GM19397 (cell line): ENCODE results near the gene OR2M2.

Experiments used
- ATAC-seq: cut with Tn5 transposase; IDR thresholded peaks from one replicate; pipeline ENCODE4 v1.9.1; 2021; ENCODE audit warnings: mild to moderate bottlenecking, moderate library complexity; ENCODE audit not compliant: unreplicated experiment

OR2M2 gene

DNA sequence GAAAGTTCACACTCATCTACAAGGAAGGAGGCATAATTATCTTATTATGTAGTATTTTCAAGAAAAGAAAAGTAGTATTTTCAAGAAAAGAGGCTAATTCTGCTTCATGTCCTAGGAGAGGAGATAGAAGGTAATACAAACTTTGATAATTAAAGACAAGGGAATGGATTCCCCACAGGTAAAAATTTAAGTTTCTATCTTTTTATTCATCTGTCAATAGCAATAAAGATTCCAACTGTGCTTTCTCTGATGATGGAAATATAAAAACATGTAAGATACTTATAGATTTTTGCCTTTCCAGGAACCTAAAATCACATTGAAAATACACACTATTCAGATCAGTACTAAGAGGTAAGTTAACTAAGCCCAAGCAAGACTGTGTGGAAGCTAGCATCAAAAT, at the start of gene OR2M2:
TSS of gene OR2M2 (plus strand) at position 301 of the 400 bp plus-strand sequence. CDS start 5,165 bp downstream, outside the sequence.
- ATAC-seq: no peak

- no peak for ATAC-seq
These were observed 47.0 kb upstream of the OR2M2 start for GRCh38 chr1:248127653-248128052.

GRCh38 chr1:248136811-248137210, 37.8 kb upstream of the OR2M2 start:
- no peak for ATAC-seq

DNA sequence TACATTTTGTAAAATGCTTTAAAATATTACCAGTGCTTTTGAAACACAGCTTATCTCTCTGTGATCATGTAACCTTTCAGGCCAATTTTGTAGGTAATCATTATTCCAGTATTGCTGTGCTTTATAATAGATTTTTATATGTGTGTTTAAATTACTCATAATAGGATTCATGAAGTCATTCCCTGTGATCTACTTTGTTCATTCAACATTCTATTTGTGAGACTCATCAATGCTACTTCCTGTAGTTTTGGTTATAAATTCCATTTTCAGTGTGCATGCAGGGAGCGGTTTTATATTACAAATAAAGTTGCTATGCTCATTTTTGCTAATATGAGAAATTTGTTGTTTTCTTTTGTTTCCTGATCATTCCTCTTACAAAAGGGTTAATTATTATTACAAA, 33.8 kb upstream of the OR2M2 start:
- ATAC-seq: no peak

GRCh38 chr1:248143311-248143710, 31.3 kb upstream of the OR2M2 start:
- no peak for ATAC-seq

DNA sequence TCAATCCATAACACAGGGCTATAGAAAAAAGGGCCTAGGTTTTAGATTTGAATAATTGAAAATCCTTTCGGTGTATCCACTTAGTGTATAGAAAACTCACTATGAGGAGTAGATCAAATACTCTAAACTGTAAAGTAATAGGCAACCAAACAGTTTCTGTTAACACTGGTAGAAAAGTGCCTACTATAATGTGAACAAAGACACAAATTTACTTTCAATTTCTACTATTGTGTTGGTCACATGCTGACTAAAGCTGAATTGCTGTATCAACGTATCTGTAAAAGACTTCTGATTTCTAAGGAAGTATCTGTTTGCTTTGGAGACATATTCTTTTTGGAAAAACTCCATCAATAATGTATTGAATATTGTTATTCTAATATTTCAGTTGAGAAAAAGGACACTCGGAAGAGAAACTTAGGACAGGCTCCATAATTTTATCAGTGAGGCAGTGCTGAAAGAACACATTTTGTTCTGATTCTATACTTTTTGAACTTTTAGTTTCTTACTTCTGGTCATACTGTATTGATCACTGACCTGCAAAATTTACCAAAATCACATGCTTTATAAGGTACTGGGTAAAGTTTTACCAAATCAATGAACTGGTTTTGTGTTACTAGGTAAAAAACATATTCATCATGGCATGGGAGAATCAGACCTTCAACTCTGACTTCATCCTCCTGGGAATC, 30.0 kb upstream of the OR2M2 start, which contains the start of gene OR2M5:
TSS of gene OR2M5 (plus strand) at position 636 of the 686 bp plus-strand sequence. CDS start at position 636, 0 bp downstream.
- ATAC-seq: no peak

DNA sequence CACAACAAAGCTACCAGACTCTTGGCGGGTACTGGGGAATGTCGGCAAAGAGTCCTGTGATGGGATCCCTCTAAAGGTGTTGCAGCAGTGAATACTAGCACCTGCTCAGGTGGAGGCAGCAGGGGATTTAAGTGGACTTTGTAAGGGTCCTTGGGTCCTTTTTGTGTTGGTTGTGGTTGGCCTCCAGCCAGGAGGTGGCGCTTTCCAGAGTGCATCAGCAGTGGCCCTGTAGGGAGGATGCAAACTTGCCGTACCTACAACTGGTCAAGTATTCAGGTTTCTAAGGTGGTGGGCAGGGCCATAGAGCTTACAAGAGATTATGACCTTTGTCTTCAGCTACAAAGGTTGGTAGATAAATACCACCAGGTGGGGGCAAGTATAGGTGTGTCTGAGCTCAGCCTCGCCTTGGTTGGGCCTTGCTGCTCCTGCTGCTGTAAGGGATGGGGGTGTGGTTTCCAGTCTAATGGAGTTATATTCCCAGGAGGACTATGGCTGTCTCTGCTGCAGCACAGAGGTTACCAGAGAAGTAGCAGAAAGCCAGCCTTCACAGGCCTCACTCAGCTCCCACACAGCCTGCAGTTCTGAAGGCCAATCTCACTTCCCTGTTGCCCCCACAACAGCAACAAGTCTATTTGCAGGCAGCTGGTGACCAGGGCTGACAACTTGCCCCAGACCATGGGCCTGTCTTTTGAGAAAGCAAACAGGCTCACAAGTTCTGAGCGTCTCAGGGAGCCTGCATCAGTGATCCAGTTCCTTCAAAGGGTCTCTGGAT, 22.4 kb upstream of the OR2M2 start:
- ATAC-seq: no peak

DNA sequence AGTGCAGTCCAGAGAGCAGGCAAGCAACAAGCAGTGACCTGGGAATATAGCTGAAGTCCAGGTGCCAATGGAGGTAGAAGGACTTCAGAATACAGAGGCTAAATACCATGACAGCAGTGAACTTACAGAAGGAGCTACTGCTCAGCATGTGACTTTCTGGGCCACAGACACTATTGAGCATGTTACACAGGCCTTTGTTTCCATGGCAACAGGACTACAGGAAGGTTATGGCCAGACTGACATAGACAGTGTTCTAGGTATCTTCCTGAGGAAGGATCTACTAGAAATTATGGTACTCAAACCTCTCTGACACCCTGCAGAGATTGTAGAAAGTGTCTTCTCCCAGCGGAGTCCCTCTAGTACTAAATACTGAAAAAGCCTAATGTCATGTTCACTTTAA, 18.7 kb upstream of the OR2M2 start:
- ATAC-seq: no peak

DNA sequence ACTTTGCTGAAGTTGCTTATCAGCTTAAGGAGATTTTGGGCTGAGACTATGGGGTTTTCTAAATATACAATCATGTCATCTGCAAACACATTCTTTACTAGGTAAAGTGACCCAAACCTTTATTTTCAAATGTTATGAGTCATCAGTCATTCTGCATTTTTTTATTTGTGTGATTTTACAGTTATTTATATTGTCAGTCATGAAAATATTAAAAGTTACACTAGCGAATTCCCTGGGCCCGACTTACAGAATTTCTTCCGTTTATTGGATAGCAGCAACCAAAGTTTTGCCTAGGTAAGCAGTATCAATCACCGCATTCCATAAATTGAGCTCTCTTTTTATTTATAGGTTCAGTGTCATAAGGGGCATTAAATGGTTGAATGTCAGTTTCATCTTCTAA, 15.9 kb upstream of the OR2M2 start:
- ATAC-seq: no peak

DNA sequence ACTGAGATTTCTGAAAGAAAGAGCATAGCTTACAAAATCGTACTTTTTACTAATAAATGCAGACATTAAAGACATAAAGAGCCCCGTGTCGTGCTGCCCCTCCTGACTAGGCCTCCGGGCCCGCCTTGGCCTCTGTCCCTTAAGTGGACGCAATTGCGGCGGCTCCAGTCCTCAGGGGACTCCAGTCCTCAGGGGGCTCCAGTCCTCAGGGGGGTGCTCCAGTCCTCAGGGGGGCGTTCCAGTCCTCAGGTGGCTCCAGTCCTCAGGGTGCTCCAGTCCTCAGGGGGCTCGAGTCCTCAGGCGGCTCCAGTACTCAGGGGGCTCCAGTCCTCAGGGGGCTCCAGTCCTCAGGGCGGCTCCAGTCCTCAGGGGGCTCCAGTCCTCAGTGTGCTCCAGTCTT, 10.6 kb upstream of the OR2M2 start:
- ATAC-seq: no peak

GRCh38 chr1:248165186-248165585, 9.4 kb upstream of the OR2M2 start:
- no peak for ATAC-seq

GRCh38 chr1:248183996-248184395, 9.4 kb downstream of the OR2M2 start:
- no peak for ATAC-seq

GRCh38 chr1:248187363-248187762, 12.7 kb downstream of the OR2M2 start:
- ATAC-seq: no peak

- no peak for ATAC-seq
These were observed 14.4 kb downstream of the OR2M2 start for GRCh38 chr1:248189026-248189425.

DNA sequence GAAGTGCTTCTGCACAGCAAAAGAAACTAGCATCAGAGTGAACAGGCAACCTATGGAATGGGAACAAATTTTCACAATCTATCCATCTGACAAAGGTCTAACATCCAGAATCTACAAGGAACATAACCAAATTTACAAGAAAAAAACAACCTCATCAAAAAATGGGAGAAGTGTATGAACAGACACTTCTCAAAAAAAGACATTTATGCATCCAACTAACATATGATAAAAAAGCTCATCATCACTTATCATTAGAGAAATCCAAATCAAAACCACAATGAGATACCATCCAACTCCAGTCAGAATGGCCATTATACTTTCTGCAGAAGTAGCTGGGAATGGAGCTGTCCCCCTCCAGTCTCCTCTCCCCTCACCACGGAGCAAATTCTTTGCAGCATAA, 19.5 kb downstream of the OR2M2 start:
- ATAC-seq: no peak

- ATAC-seq: no peak
These were observed 22.3 kb downstream of the OR2M2 start, which contains the start of gene OR2M3 for GRCh38 chr1:248196965-248197364. TSS of gene OR2M3 (plus strand) at chr1:248197265. CDS start at chr1:248203068, 5,803 bp downstream.

GRCh38 chr1:248215880-248216279, 41.3 kb downstream of the OR2M2 start:
- no peak for ATAC-seq

- ATAC-seq: no peak
These were observed 50.9 kb downstream of the OR2M2 start for GRCh38 chr1:248225537-248225936.

DNA sequence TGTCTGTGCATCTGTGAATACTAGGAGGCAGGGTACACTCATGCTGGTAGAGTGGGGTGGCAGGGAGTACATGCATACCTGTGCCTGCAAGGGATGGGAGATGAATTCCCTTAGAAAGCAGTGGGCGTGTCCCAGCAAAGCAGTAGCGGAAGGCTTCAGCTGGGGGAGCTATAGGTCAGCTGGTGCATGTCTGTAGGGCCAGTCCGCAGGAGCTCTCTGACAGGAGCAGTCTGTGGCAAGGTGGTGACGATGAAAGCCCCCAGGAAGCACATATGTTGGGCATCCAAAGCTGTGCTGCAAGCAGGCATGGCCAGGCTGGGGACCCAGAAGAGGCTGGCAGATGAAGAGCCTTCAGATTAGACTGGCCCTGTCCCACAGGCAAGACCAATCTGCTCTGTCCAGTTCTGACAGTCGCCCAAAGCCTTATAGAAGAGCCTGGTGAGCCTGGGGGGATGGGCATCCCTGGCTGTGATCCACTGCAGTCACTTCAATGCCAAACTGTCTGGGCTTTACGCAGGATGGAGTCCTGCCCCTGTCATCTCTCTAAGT, 54.8 kb downstream of the OR2M2 start:
- ATAC-seq: no peak
